ENCODE measurements around the gene ATP9B.

DNA sequence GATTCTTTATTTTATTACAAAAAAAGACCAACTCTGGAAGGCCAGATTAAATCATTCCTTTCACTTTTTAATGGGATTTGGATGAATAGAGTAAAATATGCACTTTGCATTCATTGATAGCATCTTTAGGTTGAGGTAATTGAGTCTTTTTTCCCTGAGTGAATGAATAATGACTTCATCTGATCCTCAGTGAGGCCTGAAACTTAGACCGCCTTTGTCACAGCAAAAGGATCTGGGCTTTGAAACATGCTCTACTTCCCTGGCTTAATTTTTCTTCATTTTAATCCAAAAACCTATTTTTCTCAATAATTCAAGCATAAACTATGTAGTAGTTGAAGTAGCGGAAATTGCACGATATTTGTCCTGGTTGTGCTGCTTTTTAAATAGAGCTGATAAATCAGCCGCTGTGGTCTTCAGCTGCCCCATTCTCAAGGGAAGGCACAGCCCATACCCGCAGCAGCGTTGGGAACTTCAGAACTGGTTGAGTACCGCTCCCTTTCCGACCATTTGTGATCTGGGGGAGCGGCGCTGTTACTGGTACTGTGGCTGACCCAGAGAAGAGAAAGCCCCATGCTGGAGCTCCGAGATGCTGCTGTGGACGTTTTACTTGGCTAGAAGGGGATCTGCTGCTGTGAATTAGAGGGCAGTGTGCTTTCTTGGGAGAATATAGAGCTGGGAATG, 181.2 kb downstream of the ATP9B start:
- TF ChIP-seq POLR2AphosphoS5 (IDR thresholded peaks at IDR 0.05; ENCODE audit: low read depth, low read length), result no peak
- no peak for TF ChIP-seq SIN3A (IDR thresholded peaks at IDR 0.05; ENCODE audit: borderline replicate concordance, insufficient read depth, low read length)
- no peak for TF ChIP-seq TAF1 (IDR thresholded peaks at IDR 0.05; ENCODE audit: borderline replicate concordance, insufficient read depth, low read length)
- TF ChIP-seq, protein P1, sequence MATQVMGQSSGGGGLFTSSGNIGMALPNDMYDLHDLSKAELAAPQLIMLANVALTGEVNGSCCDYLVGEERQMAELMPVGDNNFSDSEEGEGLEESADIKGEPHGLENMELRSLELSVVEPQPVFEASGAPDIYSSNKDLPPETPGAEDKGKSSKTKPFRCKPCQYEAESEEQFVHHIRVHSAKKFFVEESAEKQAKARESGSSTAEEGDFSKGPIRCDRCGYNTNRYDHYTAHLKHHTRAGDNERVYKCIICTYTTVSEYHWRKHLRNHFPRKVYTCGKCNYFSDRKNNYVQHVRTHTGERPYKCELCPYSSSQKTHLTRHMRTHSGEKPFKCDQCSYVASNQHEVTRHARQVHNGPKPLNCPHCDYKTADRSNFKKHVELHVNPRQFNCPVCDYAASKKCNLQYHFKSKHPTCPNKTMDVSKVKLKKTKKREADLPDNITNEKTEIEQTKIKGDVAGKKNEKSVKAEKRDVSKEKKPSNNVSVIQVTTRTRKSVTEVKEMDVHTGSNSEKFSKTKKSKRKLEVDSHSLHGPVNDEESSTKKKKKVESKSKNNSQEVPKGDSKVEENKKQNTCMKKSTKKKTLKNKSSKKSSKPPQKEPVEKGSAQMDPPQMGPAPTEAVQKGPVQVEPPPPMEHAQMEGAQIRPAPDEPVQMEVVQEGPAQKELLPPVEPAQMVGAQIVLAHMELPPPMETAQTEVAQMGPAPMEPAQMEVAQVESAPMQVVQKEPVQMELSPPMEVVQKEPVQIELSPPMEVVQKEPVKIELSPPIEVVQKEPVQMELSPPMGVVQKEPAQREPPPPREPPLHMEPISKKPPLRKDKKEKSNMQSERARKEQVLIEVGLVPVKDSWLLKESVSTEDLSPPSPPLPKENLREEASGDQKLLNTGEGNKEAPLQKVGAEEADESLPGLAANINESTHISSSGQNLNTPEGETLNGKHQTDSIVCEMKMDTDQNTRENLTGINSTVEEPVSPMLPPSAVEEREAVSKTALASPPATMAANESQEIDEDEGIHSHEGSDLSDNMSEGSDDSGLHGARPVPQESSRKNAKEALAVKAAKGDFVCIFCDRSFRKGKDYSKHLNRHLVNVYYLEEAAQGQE (IDR thresholded peaks at IDR 0.05; ENCODE audit: insufficient read depth in 1 of 2, low read depth in 2 of 2, low read length in 2 of 2), result no peak
- no peak for TF ChIP-seq FOXP2 (optimal IDR thresholded peaks at IDR 0.05; ENCODE audit: borderline replicate concordance, extremely low read depth, extremely low read length, insufficient read depth)
